Measurements from ENCODE around the gene UCK1. TPM values are rescaled to one million over a fixed set of nuclear protein-coding genes. Genes with fewer than 3 reads are reported as not detected.

The UCK1 gene
- polyA plus RNA-seq, 2 of the 4 experiments (the other 2 are of a cell fraction): 18.0 to 26.5 TPM

DNA sequence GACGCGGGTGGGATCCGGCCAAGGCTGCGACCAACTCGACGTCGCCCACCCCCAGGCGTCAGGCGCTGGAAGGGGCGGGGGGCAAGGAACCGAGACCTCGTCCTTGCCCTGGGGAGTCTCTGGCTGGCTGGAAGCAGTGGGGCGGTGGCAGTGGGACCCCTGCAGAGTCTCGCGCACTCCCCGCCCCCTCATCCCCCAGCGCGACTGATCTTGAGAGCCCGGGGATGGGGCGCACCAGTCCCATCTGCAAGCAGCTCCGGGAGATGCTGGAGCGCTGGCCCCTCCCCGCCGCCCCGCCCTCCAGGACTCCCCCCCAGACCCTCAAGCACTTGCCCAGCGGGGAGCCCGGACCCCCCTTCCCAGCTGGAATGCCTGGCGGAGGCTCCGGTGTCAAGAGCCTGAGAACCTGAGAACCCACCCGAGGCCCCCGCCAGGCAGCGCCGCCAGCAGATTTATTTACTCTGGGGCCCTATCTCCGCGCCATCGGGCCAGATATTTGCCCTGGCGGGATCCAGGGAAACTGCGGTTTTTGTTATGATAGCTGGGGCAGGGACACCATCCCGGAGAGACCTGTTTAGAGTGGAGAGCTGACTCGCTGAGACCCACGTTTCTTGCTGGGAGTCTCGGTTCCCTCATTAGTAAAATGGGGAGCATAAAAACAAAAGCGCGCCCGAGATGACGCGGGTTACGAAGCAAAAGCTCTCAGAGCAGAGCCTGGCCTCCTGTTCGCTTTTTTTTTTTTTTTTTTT is 15.4 kb upstream of the UCK1 start:
- Histone ChIP-seq H3K27ac (peak overlapping the region; percentile 55 to 88; a peak in 5 of 6 replicates), H3K9me3 (peaks cover 28% of the 10 kb centered on the region), H3K4me3 (peak overlapping the region; percentile 48), H3K4me2 (peak overlapping the region; percentile 77), H3K4me1 (peaks cover 9% of the 10 kb centered on the region; the same call in 1 of the 3 replicates)
- POLR2A ChIA-PET: interaction anchor here (0.7 kb wide), 1 partner anchor 15 kb away, joined by 3 read pairs; the partner anchor contains the start of gene UCK1
- DNase-seq (ENCODE audit: low read depth in 1 of 2, low spot score in 1 of 2): peak in 1 of 2 experiments; percentile 92
- FAIRE-seq: no peak
- WGBS (ENCODE audit: missing lambda C conversion rate): 17% methylated on average over 34 of the region's 49 CpGs
- ATAC-seq: peak; percentile 68 to 76
- peak; percentile 84 for TF ChIP-seq GATA3 (IDR thresholded peaks at IDR 0.05; ENCODE audit: borderline replicate concordance)
- no peak for TF ChIP-seq FOXS1 (CRISPR knock-in tag; IDR thresholded peaks at IDR 0.05)
- TF ChIP-seq POLR2A (IDR thresholded peaks at IDR 0.05; ENCODE audit: low read length): no peak
- CTCF ChIA-PET: interaction anchor here (1.1 to 1.9 kb wide), 7 partner anchors 8 to 197 kb away, joined by 3 to 7 read pairs (median 4); no protein-coding TSS in a partner anchor

DNA sequence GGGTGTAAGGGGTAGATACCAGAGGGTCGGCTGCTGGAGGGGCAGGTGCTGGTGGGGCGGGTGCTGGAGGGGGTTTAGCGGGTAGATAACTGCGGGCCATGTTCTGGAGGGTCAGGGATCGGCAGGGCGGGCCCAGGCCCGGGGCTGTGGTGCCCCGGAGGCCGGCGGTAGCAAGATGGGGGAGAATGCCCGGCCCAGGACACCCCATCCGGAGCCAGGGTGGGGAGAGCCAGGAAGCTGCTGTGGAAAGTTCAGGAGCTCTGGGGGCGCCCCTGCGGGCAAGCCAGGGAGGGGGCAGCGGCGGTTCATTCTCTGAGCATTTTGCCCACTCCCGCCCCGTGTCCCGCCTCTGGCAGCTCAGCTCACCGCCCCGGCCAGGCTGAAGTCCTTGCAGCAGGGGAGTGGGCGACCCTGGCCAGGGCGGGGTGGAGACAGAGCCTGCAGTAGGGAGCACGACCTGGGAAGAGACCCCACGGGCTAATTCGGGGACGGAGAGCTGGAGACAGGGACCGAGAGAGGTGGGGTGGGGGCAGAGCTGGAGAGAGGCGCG is 14.8 kb upstream of the UCK1 start:
- CTCF ChIA-PET: interaction anchor here (1.1 to 1.9 kb wide), 6 partner anchors 13 to 196 kb away, joined by 3 to 7 read pairs (median 4); no protein-coding TSS in a partner anchor
- DNase-seq (ENCODE audit: low read depth in 1 of 2, low spot score in 1 of 2): peak in 1 of 2 experiments; percentile 46
- POLR2A ChIA-PET: interaction anchor here (0.7 kb wide), 1 partner anchor 14 kb away, joined by 3 read pairs; the partner anchor contains the start of gene UCK1
- Histone ChIP-seq H3K27ac (peak overlapping the region; percentile 55 to 88), H3K4me1 (peaks cover 9% of the 10 kb centered on the region; the same call in 1 of the 3 replicates), H3K4me3 (peak overlapping the region; percentile 48), H3K4me2 (peak overlapping the region; percentile 77), H3K9me3 (peaks cover 33% of the 10 kb centered on the region)
- 2% methylated on average over 20 of the region's 30 CpGs for WGBS (ENCODE audit: missing lambda C conversion rate)
- FAIRE-seq: no peak
- ATAC-seq: peak; percentile 73
- TF ChIP-seq, protein P1, sequence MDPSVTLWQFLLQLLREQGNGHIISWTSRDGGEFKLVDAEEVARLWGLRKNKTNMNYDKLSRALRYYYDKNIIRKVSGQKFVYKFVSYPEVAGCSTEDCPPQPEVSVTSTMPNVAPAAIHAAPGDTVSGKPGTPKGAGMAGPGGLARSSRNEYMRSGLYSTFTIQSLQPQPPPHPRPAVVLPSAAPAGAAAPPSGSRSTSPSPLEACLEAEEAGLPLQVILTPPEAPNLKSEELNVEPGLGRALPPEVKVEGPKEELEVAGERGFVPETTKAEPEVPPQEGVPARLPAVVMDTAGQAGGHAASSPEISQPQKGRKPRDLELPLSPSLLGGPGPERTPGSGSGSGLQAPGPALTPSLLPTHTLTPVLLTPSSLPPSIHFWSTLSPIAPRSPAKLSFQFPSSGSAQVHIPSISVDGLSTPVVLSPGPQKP (IDR thresholded peaks at IDR 0.05; ENCODE audit: low read depth, low read length): no peak
- TF ChIP-seq KDM1A (IDR thresholded peaks at IDR 0.05; ENCODE audit: low read depth): no peak
- TF ChIP-seq RFX5 (IDR thresholded peaks at IDR 0.05): no peak
- TF ChIP-seq TP53 (CRISPR knock-in tag; IDR thresholded peaks at IDR 0.05): no peak
- TF ChIP-seq MAZ (IDR thresholded peaks at IDR 0.05; ENCODE audit: borderline replicate concordance, low read depth, low read length): no peak
- no peak for TF ChIP-seq ZNF302 (CRISPR knock-in tag; IDR thresholded peaks at IDR 0.05)
- TF ChIP-seq KDM5A (IDR thresholded peaks at IDR 0.05): no peak
- TF ChIP-seq SMC3 (IDR thresholded peaks at IDR 0.05): no peak
- no peak for TF ChIP-seq CBX2 (IDR thresholded peaks at IDR 0.05; ENCODE audit: borderline replicate concordance, low read depth)
- no peak for TF ChIP-seq HOXB13 (CRISPR knock-in tag; IDR thresholded peaks at IDR 0.05; ENCODE audit: low read depth)
- TF ChIP-seq NR3C1 (IDR thresholded peaks at IDR 0.05): no peak
- TF ChIP-seq CTCF (IDR thresholded peaks at IDR 0.05): no peak
- no peak for TF ChIP-seq BHLHE40 (IDR thresholded peaks at IDR 0.05; ENCODE audit: low read depth, low read length)

DNA sequence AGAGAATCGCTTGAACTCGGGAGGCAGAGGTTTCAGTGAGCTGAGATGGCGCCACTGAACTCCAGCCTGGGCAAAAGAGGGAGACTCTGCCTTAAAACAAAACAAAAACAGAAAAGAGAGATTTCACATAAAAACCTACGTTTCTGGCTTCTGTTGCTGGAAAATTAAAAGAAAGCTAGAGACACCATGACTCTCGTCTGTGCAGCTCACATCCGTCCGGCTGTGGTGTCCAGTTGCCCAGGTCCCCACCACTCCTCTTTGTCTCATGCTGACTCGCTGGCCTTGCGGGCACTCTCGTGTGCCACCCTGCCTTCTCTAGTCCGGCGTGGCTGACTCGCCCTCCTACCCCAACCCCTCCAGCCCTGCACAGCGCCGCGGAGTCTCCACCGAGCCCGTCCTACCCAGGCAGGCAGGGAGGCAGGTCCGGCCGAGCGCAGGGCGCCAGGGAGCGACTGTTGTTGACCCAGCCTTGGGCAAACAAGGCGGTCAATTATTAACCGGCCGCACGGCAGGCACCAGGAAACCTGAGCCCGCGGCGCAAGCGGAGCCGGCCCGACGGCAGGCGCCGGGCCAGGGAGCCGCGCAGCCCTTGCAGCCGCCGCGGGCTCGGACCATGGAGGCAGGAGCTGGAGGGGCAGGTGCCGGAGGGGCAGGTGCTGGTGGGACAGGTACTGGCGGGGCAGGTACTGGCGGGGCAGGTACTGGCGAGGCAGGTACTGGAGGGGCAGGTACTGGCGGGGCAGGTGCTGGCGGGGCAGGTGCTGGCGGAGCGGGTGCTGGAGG is 14.1 kb upstream of the UCK1 start, which contains the start of gene PRRT1B:
TSS of gene PRRT1B (plus strand) at position 521 of the 783 bp plus-strand sequence. CDS start at position 614, 93 bp downstream.
- POLR2A ChIA-PET: interaction anchor here (0.6 kb wide), 1 partner anchor 13 kb away, joined by 3 read pairs; no protein-coding TSS in a partner anchor
- Histone ChIP-seq H3K4me2 (peak within 1 kb of the TSS; percentile 77), H3K9me3 (peaks cover 34% of the 10 kb centered on the region), H3K27ac (peak within 1 kb of the TSS; percentile 55 to 88), H3K4me1 (peaks cover 9% of the 10 kb centered on the region; the same call in 1 of the 3 replicates), H3K4me3 (peak within 1 kb of the TSS; percentile 48)
- CTCF ChIA-PET: interaction anchor here (0.7 to 1.9 kb wide), 4 partner anchors 9 to 297 kb away, joined by 3 to 7 read pairs (median 4); no protein-coding TSS in a partner anchor
- ATAC-seq (peak; percentile 93 to 95), DNase-seq (ENCODE audit: low read depth in 1 of 2, low spot score in 1 of 2) (peak; percentile 92 to 94), FAIRE-seq (no peak)
- WGBS (ENCODE audit: missing lambda C conversion rate): 15% methylated on average over 28 of the region's 50 CpGs
- TF ChIP-seq KDM1A (IDR thresholded peaks at IDR 0.05; ENCODE audit: low read depth) (no peak), ZFP36 (IDR thresholded peaks at IDR 0.05; ENCODE audit: borderline replicate concordance, partially characterized antibody) (peak; percentile 29), EHMT2 (IDR thresholded peaks at IDR 0.05; ENCODE audit: low read depth) (no peak), RAD21 (conservative IDR thresholded peaks at IDR 0.05 in 1 of 2, IDR thresholded peaks at IDR 0.05 in 1 of 2) (peak in 1 of 2 experiments; percentile 21; a peak in 1 of 5 replicates), HOXA7 (CRISPR knock-in tag; IDR thresholded peaks at IDR 0.05) (no peak), CHD2 (IDR thresholded peaks at IDR 0.05; ENCODE audit: low read length, partially characterized antibody) (no peak), SMC3 (IDR thresholded peaks at IDR 0.05) (no peak), ZSCAN20 (CRISPR knock-in tag; IDR thresholded peaks at IDR 0.05) (no peak), POLR2A (IDR thresholded peaks at IDR 0.05; ENCODE audit: low read length) (peak; percentile 37; the same call in 1 of the 2 replicates), NFE2L2 (conservative IDR thresholded peaks at IDR 0.05; ENCODE audit: low read length) (no peak), ATOH8 (CRISPR knock-in tag; IDR thresholded peaks at IDR 0.05; ENCODE audit: low read depth) (no peak), FOXS1 (CRISPR knock-in tag; IDR thresholded peaks at IDR 0.05) (no peak), TFCP2L1 (CRISPR knock-in tag; IDR thresholded peaks at IDR 0.05) (no peak), MAZ (IDR thresholded peaks at IDR 0.05; ENCODE audit: borderline replicate concordance, low read depth, low read length) (no peak), RCOR1 (IDR thresholded peaks at IDR 0.05; ENCODE audit: low read depth, low read length) (no peak)
- TF ChIP-seq, protein P2, sequence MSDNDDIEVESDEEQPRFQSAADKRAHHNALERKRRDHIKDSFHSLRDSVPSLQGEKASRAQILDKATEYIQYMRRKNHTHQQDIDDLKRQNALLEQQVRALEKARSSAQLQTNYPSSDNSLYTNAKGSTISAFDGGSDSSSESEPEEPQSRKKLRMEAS (IDR thresholded peaks at IDR 0.05): peak; percentile 72
